GM12891 (cell line): ENCODE measurements around the gene NUP210L.

Source experiments
- DNase-seq: peaks from one replicate; pipeline ENCODE4 v3.0.0; 2011; ENCODE audit warnings: low spot score; ENCODE audit not compliant: insufficient read length
- FAIRE-seq: peaks from 2 replicates; lab custom pipeline; 2011; peaks lifted over from hg19 to GRCh38; lab: Jason Lieb, UNC
- PAX5 ChIP-seq: IDR thresholded peaks from 2 replicates; pipeline ENCODE4 v1.6.1; 2011; ENCODE audit warnings: low read length, moderate library complexity, mild to moderate bottlenecking; ENCODE audit not compliant: insufficient read depth, severe bottlenecking
- POLR2A ChIP-seq: IDR thresholded peaks from 2 replicates; pipeline ENCODE4 v1.6.1; 2011; ENCODE audit warnings: low read depth, low read length, control low read depth
- POLR2AphosphoS5 ChIP-seq: IDR thresholded peaks from 2 replicates; pipeline ENCODE4 v1.6.1; 2011; ENCODE audit warnings: low read depth, low read length, control low read depth
- POU2F2 ChIP-seq: IDR thresholded peaks from 2 replicates; pipeline ENCODE4 v1.6.1; 2011; ENCODE audit warnings: low read depth, mild to moderate bottlenecking, control low read depth, low read length, moderate library complexity
- SPI1 ChIP-seq: IDR thresholded peaks from 2 replicates; pipeline ENCODE4 v1.6.1; 2011; ENCODE audit warnings: low read depth, low read length, control low read depth
- TAF1 ChIP-seq: IDR thresholded peaks from 2 replicates; pipeline ENCODE4 v1.6.1; 2011; ENCODE audit warnings: low read depth, low read length, control low read depth

Gene NUP210L

DNA sequence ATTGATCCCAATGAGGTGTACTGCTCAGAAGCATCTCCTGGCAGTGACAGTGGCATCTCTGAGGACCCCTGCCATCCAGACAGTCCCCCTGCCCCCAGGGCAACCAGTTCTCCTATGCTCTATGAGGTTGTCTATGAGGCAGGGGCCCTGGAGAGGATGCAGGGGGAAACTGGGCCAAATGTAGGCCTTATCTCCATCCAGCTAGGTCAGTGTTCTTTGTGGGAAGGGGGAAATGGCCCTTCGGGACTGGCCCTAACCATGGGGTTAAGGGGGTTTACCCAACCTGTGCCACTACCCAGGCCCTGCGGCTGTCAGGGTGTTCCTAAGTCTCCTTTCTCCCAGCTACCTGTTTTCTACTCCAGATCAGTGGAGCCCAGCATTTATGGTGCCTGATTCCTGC lies 185.9 kb downstream of the NUP210L start:
- DNase-seq: no peak
- no peak for FAIRE-seq
- TF ChIP-seq POLR2AphosphoS5 (no peak), POU2F2 (no peak), PAX5 (no peak), SPI1 (no peak), TAF1 (no peak), POLR2A (no peak)

DNA sequence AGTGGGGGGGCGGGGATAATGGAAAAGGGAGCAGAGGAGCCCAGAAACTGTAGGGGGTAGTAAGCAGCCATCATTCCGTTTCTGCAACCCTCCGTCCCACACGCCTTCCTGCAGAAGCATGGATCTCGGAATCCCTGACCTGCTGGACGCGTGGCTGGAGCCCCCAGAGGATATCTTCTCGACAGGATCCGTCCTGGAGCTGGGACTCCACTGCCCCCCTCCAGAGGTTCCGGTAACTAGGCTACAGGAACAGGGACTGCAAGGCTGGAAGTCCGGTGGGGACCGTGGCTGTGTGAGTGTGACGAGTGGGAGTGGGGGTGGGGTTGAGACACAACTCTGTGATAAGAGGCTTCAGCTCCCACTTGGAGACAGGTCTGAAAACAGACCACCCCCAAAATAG lies 186.5 kb downstream of the NUP210L start:
- no peak for DNase-seq

DNA sequence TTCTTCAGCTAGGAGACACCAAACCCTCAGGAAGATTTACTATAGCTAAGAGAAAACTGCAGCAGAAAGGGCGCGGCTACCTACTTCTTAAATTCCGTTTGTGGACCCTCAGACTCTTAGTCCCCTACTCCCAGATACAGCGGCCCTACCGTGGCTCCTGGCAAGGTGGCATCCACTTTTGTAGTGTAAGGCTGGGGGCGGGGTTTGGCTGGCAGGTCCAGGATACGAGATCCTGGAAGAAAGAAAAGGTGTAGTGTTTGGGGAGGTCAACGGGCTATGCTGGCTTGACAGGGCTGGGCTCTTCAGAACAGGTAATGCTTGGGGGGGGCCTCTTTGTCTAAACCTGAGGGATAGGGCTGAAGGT lies 186.9 kb downstream of the NUP210L start:
- no peak for DNase-seq
- TF ChIP-seq POU2F2 (no peak), SPI1 (no peak), POLR2AphosphoS5 (no peak), PAX5 (no peak), POLR2A (no peak), TAF1 (no peak)
- no peak for FAIRE-seq

More for the DNA sequence above, 186.5 kb downstream of the NUP210L start:
- TF ChIP-seq SPI1 (no peak), PAX5 (no peak), POLR2A (no peak), POLR2AphosphoS5 (no peak)
- no peak for FAIRE-seq

DNA sequence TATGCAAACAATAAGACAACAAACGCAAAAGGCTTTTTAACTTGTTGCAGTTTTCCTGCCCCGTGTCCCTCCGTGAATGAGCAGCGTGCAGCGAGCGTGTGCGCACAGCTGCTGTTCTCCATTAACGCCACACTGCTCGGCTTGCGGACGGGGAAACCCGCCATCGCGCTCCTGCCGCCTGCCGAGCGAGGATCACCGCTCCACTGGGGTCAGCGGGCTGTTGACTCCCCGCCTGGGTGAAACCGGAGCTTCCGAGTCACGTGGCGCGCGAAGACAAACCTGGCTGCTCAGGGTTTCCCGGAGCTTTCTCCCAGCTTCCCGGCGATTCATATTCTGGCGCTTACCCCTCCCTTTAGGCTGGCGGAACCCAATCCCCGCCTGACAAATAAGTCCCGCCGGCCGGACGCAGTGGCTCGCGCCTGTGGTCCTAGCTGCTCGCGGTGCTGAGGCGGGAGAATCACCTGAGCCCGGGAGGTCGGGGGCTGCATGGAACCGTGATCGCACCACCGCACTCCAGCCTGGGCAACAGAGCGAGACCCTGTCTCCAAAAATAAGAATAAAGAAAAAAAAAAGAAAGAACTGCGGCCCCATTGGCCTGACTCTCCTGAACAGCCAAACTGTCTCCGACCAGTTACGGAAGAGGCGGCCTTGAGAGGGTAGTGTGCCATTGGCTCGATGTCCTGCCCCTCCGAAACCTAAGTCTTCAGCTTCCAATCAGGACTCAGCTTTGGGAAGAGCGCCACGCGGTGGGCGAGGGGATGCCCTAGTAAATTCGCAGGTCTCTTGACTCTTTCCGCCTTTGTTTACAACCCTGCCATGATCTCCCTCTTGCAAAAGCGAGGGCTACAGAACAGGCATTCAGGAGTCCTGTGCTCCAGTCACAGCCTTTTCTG lies 187.5 kb downstream of the NUP210L start, which contains the start of gene CREB3L4:
Gene CREB3L4, plus strand, starts transcription at position 796 of the 893 bp plus-strand sequence. CDS start 624 bp downstream, outside the sequence.
- DNase-seq (peak; percentile 80), FAIRE-seq (peak; percentile 91)
- no peak for TF ChIP-seq POU2F2
- no peak for TF ChIP-seq SPI1
- peak; percentile 84 for TF ChIP-seq POLR2AphosphoS5
- TF ChIP-seq POLR2A: peak; percentile 71; the same call in 1 of the 2 replicates
- peak; percentile 58 for TF ChIP-seq TAF1
- peak; percentile 39 for TF ChIP-seq PAX5

DNA sequence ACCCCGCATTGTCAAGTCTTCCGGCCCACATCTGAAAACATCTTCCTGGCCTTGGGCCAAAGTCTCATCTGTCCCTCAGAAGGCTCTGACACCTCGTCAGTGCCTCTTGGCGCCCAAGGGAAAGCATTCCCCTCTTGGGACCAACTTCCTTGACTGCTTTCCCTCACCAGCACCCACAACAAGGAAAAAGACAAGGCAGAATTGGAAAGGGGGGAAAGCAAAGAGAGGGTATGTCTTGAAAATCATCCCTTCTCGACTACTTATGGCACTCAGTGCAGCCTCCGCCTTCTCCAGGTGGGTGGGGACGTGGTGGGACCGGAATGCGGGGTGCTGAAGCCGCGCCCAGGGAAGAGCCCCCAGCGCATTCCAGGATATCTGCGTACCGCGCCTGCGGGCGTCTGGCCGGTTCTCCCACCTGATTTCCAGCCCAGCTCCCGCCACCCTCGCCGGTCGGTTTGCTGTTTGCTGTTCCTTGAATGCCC lies 191.0 kb downstream of the NUP210L start:
- FAIRE-seq (peak; percentile 40), DNase-seq (no peak)
- TF ChIP-seq PAX5 (no peak), SPI1 (no peak), POLR2A (no peak), POU2F2 (no peak), TAF1 (no peak; the same call in 1 of the 2 replicates), POLR2AphosphoS5 (no peak)

DNA sequence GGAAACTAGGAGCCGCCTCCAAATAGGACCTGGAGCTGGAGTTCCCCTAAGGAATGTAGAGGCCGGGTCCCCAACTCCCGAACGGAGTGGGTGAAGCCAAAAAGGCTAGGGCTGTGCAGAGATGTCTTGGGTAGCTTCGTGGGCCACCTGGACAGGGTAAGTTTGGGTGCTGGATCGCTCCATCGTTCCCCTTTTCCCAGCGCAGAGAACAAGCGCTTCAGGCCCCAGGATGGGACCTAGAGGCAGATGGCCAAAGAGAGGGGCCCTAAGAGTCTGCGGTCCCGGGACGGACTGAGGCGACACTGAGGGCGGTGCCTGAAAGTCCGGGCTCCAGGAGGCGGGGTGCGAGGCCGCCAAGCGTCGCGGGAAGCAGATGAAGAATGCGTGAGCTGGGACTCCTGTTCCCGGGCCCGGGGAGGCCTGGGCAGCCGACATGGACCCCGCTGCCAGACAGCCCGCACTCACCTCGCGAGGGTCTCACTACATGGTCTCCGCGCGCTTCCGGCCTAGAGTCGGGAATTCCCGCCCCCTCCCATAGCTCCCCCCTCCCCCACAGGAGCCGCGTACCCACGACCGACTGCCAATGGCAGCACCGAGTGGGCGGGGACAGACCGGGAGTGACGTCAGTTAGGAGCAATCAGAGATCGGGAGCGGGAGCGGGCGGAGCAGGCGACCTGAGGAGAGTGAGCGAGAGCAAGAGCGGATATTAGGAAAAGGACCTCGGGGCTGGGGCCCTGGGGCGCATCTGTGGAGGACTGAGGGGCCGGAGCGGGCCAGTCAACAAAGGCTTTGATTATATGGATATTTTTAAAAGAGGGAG lies 191.6 kb downstream of the NUP210L start, which contains the start of gene SLC39A1:
Gene SLC39A1, minus strand, starts transcription at position 508 of the 820 bp plus-strand sequence. CDS start 822 bp downstream, outside the sequence.
- no peak; the same call in 1 of the 2 replicates for TF ChIP-seq POLR2A
- no peak for TF ChIP-seq POU2F2
- peak; percentile 66; the same call in 1 of the 2 replicates for TF ChIP-seq TAF1
- no peak for TF ChIP-seq SPI1
- TF ChIP-seq POLR2AphosphoS5: peak; percentile 78
- no peak for TF ChIP-seq PAX5
- peak; percentile 83 for DNase-seq
- peak; percentile 96 for FAIRE-seq

DNA sequence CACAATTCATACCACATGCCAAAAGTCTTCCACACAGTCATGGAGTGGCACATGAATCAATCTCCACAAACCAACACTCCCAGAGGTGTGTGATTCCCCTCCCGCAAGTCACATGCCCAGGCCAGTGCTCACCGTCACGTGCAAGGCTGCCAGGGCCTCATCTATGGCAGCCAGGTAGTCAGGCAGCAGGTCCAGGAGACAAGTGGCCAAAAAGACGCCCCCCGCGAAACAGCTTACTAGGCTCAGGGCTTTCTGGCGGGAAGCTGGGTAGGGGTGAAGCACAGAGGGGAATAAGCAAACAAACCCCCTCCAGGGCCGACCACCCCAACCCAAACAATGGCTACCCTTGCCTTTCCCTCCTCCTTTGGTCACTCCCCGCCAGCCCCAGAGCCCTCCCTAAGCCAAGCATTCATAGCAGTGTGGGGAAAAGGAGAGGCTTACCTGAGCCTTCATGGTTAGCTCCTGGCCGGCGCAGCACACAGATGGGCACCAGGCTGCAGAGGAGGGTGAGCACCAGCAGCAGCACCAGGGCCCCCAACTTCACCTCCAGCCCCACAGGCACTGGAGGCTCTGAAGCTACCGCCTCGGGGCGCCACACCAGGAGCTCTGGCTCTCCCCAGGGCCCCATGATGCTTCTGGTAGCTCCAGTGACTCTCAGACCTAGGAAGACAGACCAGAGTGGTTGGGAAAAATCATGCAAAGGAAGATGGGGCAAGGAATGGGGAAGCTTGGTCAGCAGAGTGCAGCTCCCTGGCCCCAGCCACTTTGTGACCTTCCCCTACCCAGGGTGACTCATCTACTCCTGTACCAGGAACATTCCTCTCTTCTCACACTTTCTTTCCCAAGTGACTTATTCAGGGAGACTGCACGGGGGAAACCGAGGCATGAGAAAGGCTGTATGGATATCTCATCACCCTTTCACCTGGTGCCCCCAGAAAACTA lies 192.5 kb downstream of the NUP210L start:
- no peak for TF ChIP-seq POU2F2
- TF ChIP-seq TAF1: no peak
- no peak for TF ChIP-seq SPI1
- TF ChIP-seq POLR2AphosphoS5: no peak
- TF ChIP-seq POLR2A: no peak
- no peak for TF ChIP-seq PAX5

DNA sequence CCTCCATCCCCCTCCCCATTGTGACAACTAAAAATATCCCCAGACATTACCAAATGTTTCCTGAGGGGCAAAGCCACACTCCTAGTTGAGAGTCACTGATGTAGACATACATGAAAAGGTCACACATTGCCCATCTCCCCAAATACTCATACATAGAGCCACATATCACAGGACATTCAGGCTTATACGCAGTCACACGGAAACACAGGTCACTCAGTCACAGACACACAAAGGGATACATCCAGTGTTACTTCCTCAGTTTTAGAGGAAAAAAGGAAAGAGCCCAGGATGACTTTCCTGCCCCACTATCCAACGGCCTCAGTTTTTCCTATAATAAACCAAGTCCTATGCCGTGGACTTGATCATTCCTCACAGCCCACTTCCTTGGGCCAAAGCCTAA lies 193.5 kb downstream of the NUP210L start:
- TF ChIP-seq TAF1 (no peak), POLR2A (no peak), POU2F2 (no peak), PAX5 (no peak), SPI1 (no peak), POLR2AphosphoS5 (no peak)
- no peak for FAIRE-seq

More for the DNA sequence above, 192.5 kb downstream of the NUP210L start:
- FAIRE-seq: no peak
- no peak for DNase-seq

More for the DNA sequence above, 193.5 kb downstream of the NUP210L start:
- DNase-seq: no peak
